ENCODE results near the gene FOXK2. TPM values are rescaled to one million over a fixed set of nuclear protein-coding genes. Genes with fewer than 3 reads are reported as not detected.
A peak's percentile ranks its signal among the peaks of the same experiment; 100 is the strongest.

FOXK2 gene
- total RNA-seq, 1 experiment from 2014 or later: 72.0 TPM

DNA sequence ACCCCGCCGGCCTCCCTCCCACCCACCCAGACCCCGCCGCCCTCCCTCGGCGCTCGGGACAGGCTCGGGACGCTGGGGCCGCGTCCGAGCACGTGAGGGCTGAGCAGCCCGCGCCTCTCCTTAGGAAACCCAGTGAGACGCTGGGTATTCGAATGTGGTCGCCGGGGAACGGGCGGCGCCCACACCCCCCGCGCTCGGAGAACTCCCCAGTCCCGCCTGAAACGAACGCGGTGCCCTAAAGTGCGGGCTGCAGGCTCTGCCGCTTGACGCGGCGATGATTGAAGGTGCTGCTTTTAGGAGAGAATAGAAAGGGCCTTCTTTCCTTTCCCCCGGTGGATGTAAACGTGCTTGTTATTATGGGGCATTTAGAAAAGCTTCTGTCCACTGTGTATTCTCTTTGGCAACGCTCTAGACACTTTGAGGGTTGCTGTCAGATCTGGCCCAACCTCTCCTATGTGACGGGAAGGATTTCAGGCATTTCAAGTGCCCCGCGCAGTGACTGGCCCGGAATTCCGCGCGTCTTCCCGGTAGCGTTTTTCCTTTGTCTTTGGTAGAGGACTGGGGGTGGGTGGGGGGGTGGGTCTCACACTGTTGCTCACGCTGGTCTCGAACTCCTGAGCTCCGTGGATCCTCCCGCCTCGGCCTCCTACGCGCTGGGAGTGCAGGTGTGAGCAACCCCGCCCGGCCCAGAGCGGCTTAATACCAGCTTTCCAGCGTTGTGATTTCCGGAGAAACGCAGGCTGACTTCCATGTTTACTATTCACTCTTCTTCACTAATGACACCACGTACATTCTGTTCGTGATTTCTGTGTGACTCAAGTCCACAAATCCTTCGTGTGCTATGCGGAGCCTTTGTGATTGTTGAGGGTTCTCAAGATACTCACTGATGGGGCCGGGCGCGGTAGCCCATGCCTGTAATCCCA is 21.8 kb upstream of the FOXK2 start:
- Histone ChIP-seq H2BK20ac (ENCODE audit: low read depth, low read length, poor library complexity, severe bottlenecking) (no peak overlapping the region), H4K5ac (ENCODE audit: insufficient read length, low read depth, low read length) (no peak overlapping the region), H3K56ac (ENCODE audit: insufficient read length, low read depth, low read length) (no peak overlapping the region), H3K27me3 (ENCODE audit: insufficient read depth, low read length) (peaks cover 4% of the 10 kb centered on the region; the same call in 1 of the 2 replicates), H3K18ac (ENCODE audit: insufficient read length, low read depth, low read length) (no peak overlapping the region), H2BK120ac (ENCODE audit: low read depth, low read length, poor library complexity, severe bottlenecking) (no peak overlapping the region), H3K4me2 (ENCODE audit: insufficient read depth, insufficient read length, low read length) (peak overlapping the region; percentile 75), H2BK5ac (ENCODE audit: insufficient read length, low read length) (no peak overlapping the region), H2BK15ac (ENCODE audit: low read depth, low read length) (no peak overlapping the region), H3K79me2 (ENCODE audit: insufficient read depth, low read length) (no peaks in the 10 kb centered on the region), H3T11ph (ENCODE audit: low read length) (no peak overlapping the region), H3K9me3 (ENCODE audit: control insufficient read depth, low read depth, low read length) (no peaks in the 10 kb centered on the region), H3K4ac (ENCODE audit: low read depth, low read length) (no peak overlapping the region), H3K4me1 (ENCODE audit: insufficient read depth, low read length) (no peaks in the 10 kb centered on the region), H2AFZ (ENCODE audit: low read length) (peak overlapping the region; percentile 18), H4K8ac (replicated peaks; ENCODE audit: insufficient read length, low read depth, low read length) (no peak overlapping the region), H2AK5ac (ENCODE audit: insufficient read length, low read length) (no peak overlapping the region), H3K9ac (ENCODE audit: extremely low read depth, insufficient read length, low read length) (no peak overlapping the region), H2BK12ac (ENCODE audit: insufficient read length, low read depth, low read length) (no peak overlapping the region), H3K23ac (ENCODE audit: insufficient read length, low read depth, low read length) (no peak overlapping the region), H4K91ac (ENCODE audit: insufficient read length, low read depth, low read length) (no peak overlapping the region), H3K14ac (ENCODE audit: insufficient read depth, low read length) (no peak overlapping the region), H4K20me1 (ENCODE audit: control insufficient read depth, insufficient read depth, insufficient read length) (no peaks in the 10 kb centered on the region), H3K27ac (ENCODE audit: insufficient read length, low read depth, low read length) (no peak overlapping the region), H3K79me1 (ENCODE audit: insufficient read depth, low read depth, low read length, poor library complexity, severe bottlenecking) (no peaks in the 10 kb centered on the region), H3K23me2 (ENCODE audit: insufficient read length, low read depth, low read length, poor library complexity, severe bottlenecking) (peaks cover 4% of the 10 kb centered on the region)
- Mint-ChIP-seq H3K27me3 (ENCODE audit: low read depth) (peaks cover 49% of the 10 kb centered on the region), H3K4me1 (peaks cover 10 to 23% of the 10 kb centered on the region in 2 experiments), H3K27ac (peak overlapping the region in 1 of 3 experiments; percentile 82; a peak in 1 of 7 replicates), H3K9me3 (peaks cover 0 to 2% of the 10 kb centered on the region in 2 experiments; a peak in 1 of 5 replicates), H3K4me3 (peak overlapping the region; percentile 72 to 91), H3K36me3 (ENCODE audit: insufficient read depth in 1 of 3, low read depth in 3 of 3) (no peaks in the 10 kb centered on the region; a peak in 1 of 7 replicates)
- no CpG with 5 or more reads among the region's 66 CpGs for WGBS (ENCODE audit: extremely low coverage, insufficient read length, low lambda C conversion rate)
- no peak for DNase-seq
- TF ChIP-seq CTCF (conservative IDR thresholded peaks at IDR 0.05): no peak

Data from H9 (cell line).